ENCODE results near the gene CAMKMT. TPM values are rescaled to one million over a fixed set of nuclear protein-coding genes. Genes with fewer than 3 reads are reported as not detected.

The CAMKMT gene
- total RNA-seq, 1 experiment from 2014 or later = 12.5 TPM

DNA sequence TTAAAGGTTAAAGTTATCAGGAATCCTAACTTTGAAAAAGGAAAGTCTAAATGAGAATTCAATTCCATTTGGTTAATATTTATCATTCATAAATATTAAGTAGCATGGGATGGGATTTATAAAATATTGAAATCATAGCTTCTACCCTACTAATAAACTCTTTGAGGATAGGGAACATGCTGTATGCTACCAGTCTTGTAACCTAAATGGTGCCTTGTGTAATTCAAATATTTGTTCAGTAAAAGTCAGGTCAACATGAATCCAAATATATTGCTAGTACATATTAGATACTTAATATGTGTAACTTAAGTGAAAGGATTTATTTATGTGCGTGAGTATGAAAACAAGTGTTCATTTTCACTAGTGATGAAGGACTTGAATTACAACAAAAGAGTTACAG lies 94.1 kb downstream of the CAMKMT start:
- Histone ChIP-seq H3K36me3 (ENCODE audit: insufficient read depth, low read length, poor library complexity, severe bottlenecking) (no peaks in the 10 kb centered on the region), H3K4me1 (ENCODE audit: insufficient read depth, low read length, poor library complexity, severe bottlenecking) (peaks cover 6% of the 10 kb centered on the region), H3K4me3 (ENCODE audit: low read depth, low read length, poor library complexity, severe bottlenecking) (no peak overlapping the region), H3K27me3 (replicated peaks; ENCODE audit: insufficient read depth, low read depth, low read length, poor library complexity) (no peaks in the 10 kb centered on the region), H3K9me3 (ENCODE audit: low read depth, low read length, poor library complexity, severe bottlenecking) (no peaks in the 10 kb centered on the region), H3K27ac (ENCODE audit: low read depth, low read length, poor library complexity, severe bottlenecking) (no peak overlapping the region)
- BruUV-seq (replicated peaks) = no TSS peak
- ChIA-PET POLR2A (ENCODE audit: low non-redundant PET) (no interaction called here), CTCF (no interaction called here)
- TF ChIP-seq, protein P1, sequence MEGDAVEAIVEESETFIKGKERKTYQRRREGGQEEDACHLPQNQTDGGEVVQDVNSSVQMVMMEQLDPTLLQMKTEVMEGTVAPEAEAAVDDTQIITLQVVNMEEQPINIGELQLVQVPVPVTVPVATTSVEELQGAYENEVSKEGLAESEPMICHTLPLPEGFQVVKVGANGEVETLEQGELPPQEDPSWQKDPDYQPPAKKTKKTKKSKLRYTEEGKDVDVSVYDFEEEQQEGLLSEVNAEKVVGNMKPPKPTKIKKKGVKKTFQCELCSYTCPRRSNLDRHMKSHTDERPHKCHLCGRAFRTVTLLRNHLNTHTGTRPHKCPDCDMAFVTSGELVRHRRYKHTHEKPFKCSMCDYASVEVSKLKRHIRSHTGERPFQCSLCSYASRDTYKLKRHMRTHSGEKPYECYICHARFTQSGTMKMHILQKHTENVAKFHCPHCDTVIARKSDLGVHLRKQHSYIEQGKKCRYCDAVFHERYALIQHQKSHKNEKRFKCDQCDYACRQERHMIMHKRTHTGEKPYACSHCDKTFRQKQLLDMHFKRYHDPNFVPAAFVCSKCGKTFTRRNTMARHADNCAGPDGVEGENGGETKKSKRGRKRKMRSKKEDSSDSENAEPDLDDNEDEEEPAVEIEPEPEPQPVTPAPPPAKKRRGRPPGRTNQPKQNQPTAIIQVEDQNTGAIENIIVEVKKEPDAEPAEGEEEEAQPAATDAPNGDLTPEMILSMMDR (conservative IDR thresholded peaks at IDR 0.05; ENCODE audit: low read depth, low read length) = no peak
- TF ChIP-seq EZH2 (IDR thresholded peaks at IDR 0.05; ENCODE audit: borderline replicate concordance, low read depth, low read length, poor library complexity, severe bottlenecking) = no peak
- no peak for DNase-seq (ENCODE audit: low spot score)
- intact Hi-C loops (cut with micrococcal nuclease; ENCODE audit: unreplicated experiment) = no loop called here

DNA sequence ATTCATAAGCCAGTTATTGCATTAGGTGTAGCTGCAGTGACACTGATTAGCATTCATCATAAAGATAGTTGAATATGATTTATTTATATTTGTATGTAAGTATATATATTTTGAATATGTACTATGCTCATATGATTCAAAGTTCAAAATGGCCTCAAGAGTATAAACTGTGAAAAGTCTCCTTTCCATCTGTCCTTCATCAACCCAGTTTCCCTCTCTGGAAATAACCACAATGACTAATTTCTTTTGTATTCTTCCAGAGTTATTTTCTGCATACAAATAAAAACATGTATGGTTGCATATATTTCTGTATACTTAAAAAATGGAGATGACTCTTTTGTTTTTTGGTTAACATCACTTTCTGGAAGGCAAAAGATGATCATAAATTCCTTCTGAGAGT lies 95.2 kb downstream of the CAMKMT start:
- BruUV-seq (replicated peaks) = no TSS peak
- Histone ChIP-seq H3K27me3 (replicated peaks; ENCODE audit: insufficient read depth, low read depth, low read length, poor library complexity) (no peaks in the 10 kb centered on the region), H3K4me1 (ENCODE audit: insufficient read depth, low read length, poor library complexity, severe bottlenecking) (no peaks in the 10 kb centered on the region), H3K27ac (ENCODE audit: low read depth, low read length, poor library complexity, severe bottlenecking) (no peak overlapping the region), H3K4me3 (ENCODE audit: low read depth, low read length, poor library complexity, severe bottlenecking) (no peak overlapping the region), H3K36me3 (ENCODE audit: insufficient read depth, low read length, poor library complexity, severe bottlenecking) (no peaks in the 10 kb centered on the region), H3K9me3 (ENCODE audit: low read depth, low read length, poor library complexity, severe bottlenecking) (no peaks in the 10 kb centered on the region)
- CTCF ChIA-PET = no interaction called here
- no peak for DNase-seq (ENCODE audit: low spot score)
- intact Hi-C loops (cut with micrococcal nuclease; ENCODE audit: unreplicated experiment) = no loop called here
- POLR2A ChIA-PET (ENCODE audit: low non-redundant PET) = no interaction called here
- TF ChIP-seq, protein P1 (conservative IDR thresholded peaks at IDR 0.05; ENCODE audit: low read depth, low read length) = no peak
- TF ChIP-seq EZH2 (IDR thresholded peaks at IDR 0.05; ENCODE audit: borderline replicate concordance, low read depth, low read length, poor library complexity, severe bottlenecking) = no peak

DNA sequence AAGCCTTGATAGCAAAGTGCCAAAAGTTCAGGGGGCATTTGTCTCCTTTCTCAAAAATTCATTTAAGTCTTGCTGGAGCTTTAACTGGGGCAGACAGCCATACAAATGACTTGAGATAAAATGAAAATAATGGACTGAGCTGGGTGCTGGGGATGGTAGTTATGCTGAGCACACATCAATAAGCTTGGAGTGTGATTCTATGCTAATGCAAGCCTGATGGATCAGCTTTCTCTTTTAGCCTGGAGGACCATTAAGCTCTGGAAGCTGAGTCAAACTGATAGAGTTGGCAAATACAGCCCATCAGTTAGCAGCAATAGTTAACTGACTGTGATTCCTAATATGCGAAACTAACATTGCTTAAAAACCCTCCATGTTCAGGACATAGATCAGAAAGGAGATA lies 98.0 kb downstream of the CAMKMT start:
- Histone ChIP-seq H3K27ac (ENCODE audit: low read depth, low read length, poor library complexity, severe bottlenecking) (no peak overlapping the region), H3K4me3 (ENCODE audit: low read depth, low read length, poor library complexity, severe bottlenecking) (no peak overlapping the region), H3K9me3 (ENCODE audit: low read depth, low read length, poor library complexity, severe bottlenecking) (peaks cover 8% of the 10 kb centered on the region), H3K36me3 (ENCODE audit: insufficient read depth, low read length, poor library complexity, severe bottlenecking) (no peaks in the 10 kb centered on the region), H3K27me3 (replicated peaks; ENCODE audit: insufficient read depth, low read depth, low read length, poor library complexity) (no peaks in the 10 kb centered on the region), H3K4me1 (ENCODE audit: insufficient read depth, low read length, poor library complexity, severe bottlenecking) (no peaks in the 10 kb centered on the region)
- no peak for DNase-seq (ENCODE audit: low spot score)
- ChIA-PET POLR2A (ENCODE audit: low non-redundant PET) (no interaction called here), CTCF (no interaction called here)
- TF ChIP-seq, protein P1 (conservative IDR thresholded peaks at IDR 0.05; ENCODE audit: low read depth, low read length) = no peak
- no peak for TF ChIP-seq EZH2 (IDR thresholded peaks at IDR 0.05; ENCODE audit: borderline replicate concordance, low read depth, low read length, poor library complexity, severe bottlenecking)
- intact Hi-C loops (cut with micrococcal nuclease; ENCODE audit: unreplicated experiment) = no loop called here
- BruUV-seq (replicated peaks) = no TSS peak
